ENCODE measurements around the gene CAMK4.

DNA sequence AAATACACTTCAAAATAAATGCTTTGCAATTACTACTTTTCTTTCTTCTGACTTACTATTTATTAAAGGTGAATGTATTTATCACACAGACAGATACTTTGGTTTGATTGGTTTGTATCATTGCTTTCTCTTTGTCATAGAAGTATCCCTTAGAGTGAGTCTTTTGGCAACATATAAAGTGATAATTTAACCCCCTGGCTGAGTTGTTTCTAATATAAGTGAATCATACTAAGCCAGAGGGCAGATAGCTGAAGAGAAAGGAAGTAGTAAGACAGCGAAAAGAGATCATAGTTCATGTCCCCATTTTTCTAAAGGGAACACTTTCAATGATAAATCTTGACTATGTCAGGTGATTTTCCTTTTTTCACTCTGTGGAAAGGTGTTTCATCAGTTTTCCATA, 38.6 kb downstream of the CAMK4 start:
- TF ChIP-seq, protein P1, sequence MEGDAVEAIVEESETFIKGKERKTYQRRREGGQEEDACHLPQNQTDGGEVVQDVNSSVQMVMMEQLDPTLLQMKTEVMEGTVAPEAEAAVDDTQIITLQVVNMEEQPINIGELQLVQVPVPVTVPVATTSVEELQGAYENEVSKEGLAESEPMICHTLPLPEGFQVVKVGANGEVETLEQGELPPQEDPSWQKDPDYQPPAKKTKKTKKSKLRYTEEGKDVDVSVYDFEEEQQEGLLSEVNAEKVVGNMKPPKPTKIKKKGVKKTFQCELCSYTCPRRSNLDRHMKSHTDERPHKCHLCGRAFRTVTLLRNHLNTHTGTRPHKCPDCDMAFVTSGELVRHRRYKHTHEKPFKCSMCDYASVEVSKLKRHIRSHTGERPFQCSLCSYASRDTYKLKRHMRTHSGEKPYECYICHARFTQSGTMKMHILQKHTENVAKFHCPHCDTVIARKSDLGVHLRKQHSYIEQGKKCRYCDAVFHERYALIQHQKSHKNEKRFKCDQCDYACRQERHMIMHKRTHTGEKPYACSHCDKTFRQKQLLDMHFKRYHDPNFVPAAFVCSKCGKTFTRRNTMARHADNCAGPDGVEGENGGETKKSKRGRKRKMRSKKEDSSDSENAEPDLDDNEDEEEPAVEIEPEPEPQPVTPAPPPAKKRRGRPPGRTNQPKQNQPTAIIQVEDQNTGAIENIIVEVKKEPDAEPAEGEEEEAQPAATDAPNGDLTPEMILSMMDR (IDR thresholded peaks at IDR 0.05), result no peak
- TF ChIP-seq POLR2A (IDR thresholded peaks at IDR 0.05), result no peak
